GM12878 (cell line): ENCODE data around the gene SMIM14.
A peak's percentile ranks its signal among the peaks of the same experiment; 100 is the strongest.

Experiments used
- CTCF ChIP-seq, 3 experiments: IDR thresholded peaks in 2 of 3; conservative IDR thresholded peaks in 1 of 3; 2 replicates each; pipeline ENCODE4 v1.5.1; 2011; ENCODE audit warnings: low read depth in 3 of 3, low read length in 3 of 3, mild to moderate bottlenecking in 3 of 3, control low read depth in 2 of 3, moderate library complexity in 2 of 3, inconsistent platforms in 1 of 3, mixed read lengths in 1 of 3; ENCODE audit not compliant: control insufficient read depth in 2 of 3, insufficient read depth in 1 of 3; ENCODE audit errors: extremely low read depth in 1 of 3
- EGR1 ChIP-seq, 2 experiments: IDR thresholded peaks; 1 replicate in 1 of 2; 2 replicates in 1 of 2; pipeline ENCODE4 v1.6.1; 2011 to 2012; ENCODE audit warnings: low read depth in 2 of 2, low read length in 2 of 2, borderline replicate concordance in 1 of 2, mild to moderate bottlenecking in 1 of 2, moderate library complexity in 1 of 2
- FOS ChIP-seq: IDR thresholded peaks from 3 replicates; pipeline ENCODE4 v1.6.1; 2011; ENCODE audit warnings: borderline replicate concordance; ENCODE audit not compliant: insufficient read length; ENCODE audit errors: extremely low read depth
- HDGF ChIP-seq: fragments of 450-650 bp; IDR thresholded peaks from 2 replicates; pipeline ENCODE4 v1.6.1; 2016; ENCODE audit warnings: antibody characterized with exemption
- JUND ChIP-seq: IDR thresholded peaks from 2 replicates; pipeline ENCODE4 v1.6.1; 2012; ENCODE audit warnings: low read depth, mild to moderate bottlenecking, low read length, improper control_type of control experiment, moderate library complexity
- SREBF2 ChIP-seq: IDR thresholded peaks from 2 replicates; pipeline ENCODE4 v1.6.1; 2012; ENCODE audit warnings: mild to moderate bottlenecking, low read length
- SRF ChIP-seq, 2 experiments: IDR thresholded peaks; 2 replicates each; pipeline ENCODE4 v1.6.1; 2011; ENCODE audit warnings: low read depth in 2 of 2, low read length in 2 of 2, mild to moderate bottlenecking in 1 of 2, moderate library complexity in 1 of 2

DNA sequence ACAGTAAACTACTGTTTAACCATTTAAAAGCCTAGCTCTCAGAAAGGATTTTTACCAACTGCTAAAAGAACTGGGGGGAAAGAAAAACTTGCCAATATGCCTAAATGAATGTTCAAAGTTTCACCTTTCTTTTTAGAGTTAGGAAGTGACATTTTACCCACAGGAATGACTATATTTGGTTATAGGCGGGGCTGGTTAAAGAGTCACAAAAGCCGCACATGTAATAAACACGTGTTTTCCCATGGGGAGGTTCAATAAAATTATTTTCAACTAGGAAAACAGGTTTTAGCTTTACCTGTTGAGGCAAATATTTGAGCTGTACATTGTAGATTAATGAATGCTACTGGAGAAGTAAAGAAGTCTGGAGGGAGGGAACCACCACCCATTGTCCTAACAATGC lies 69.9 kb downstream of the SMIM14 start:
- TF ChIP-seq EGR1 (IDR thresholded peaks at IDR 0.05; ENCODE audit: borderline replicate concordance in 1 of 2, low read depth in 2 of 2, low read length in 2 of 2), result no peak
- no peak for TF ChIP-seq CTCF (IDR thresholded peaks at IDR 0.05 in 2 of 3, conservative IDR thresholded peaks at IDR 0.05 in 1 of 3; ENCODE audit: control insufficient read depth in 2 of 3, extremely low read depth in 1 of 3, insufficient read depth in 1 of 3, low read depth in 3 of 3, low read length in 3 of 3)
- no peak for TF ChIP-seq FOS
- no peak for TF ChIP-seq SREBF2
- TF ChIP-seq SRF (IDR thresholded peaks at IDR 0.05; ENCODE audit: low read depth in 2 of 2, low read length in 2 of 2), result peak; percentile 64 to 96
- TF ChIP-seq HDGF, result no peak
- TF ChIP-seq JUND, result no peak
